EL (cell line): Measurements from ENCODE around the gene EMILIN3.

Experiments used
- DNase-seq: peaks from one replicate; pipeline ENCODE4 v3.0.0-alpha.2; 2016

The EMILIN3 gene

DNA sequence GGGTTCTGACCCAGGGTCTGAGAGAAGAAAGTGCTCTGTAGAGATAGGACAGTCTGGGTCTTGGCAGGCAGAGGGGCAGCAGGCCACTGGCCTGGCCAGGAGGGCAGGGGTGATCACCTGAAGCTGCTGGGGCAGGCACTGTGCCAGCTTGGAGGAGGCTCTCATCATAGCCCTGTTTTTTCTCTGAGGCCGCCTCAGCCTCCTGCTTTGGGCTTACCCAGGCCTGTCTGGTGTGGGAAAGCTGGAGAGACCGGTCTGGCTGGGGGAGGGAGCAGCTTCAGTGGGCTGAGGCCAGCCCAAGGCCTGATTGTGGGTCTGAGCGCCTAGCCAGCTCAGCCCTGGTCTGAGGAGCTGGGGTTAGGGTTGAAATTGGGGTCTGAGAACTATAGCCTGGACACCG, 22.1 kb downstream of the EMILIN3 start:
- DNase-seq, result no peak

DNA sequence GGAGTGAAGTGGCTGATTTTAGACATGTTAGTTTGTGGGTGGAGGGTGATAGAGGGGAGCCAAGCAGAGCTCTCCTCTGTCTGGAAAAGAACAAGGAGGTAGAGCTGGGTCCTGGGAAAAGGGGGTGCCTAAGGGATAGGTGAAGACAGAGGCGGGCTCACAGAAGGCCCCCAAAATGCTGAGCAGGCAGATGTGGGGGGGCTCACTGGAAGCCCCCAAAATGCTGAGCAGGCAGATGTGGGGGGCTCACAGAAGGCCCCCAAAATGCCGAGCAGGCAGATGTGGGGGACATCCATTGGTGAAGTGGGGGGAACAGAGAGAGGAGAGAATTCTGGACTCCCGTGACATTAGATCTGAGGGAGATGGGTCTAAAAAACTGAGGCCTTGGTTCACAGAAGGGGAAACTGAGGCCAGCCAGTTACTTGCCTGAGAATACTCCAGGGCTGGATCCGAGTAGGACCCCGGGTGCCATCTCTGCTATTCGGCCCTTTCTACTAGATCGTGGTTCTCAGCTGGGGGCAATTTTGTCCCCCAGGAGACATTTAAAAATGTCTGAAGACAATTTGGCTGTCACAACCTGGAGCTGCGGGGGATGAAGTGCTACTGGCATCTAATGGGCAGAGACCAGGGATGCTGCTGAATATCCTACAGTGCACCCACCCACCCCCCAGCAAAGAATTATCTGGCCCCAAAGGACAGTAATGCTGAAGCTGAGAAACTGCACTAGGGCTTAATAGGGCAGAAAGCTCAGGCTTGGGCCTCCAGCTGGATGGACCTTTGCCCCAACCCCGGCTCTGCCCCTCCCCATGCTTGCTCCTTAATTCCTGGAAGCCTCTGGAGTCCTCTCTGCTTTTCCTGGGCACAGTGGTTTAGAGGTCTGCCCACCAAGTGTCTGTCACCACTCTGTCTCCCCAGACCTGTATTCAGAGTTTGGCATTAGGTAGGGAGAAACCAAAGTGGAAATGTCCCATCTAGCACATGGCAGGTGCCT, 23.8 kb downstream of the EMILIN3 start:
- no peak for DNase-seq

- DNase-seq, result peak; percentile 92
These were observed 26.1 kb downstream of the EMILIN3 start, which contains the start of gene LPIN3 for GRCh38 chr20:41340327-41341055. LPIN3 (plus strand) TSS chr20:41340821; CDS start chr20:41345804, 4,983 bp downstream.

DNA sequence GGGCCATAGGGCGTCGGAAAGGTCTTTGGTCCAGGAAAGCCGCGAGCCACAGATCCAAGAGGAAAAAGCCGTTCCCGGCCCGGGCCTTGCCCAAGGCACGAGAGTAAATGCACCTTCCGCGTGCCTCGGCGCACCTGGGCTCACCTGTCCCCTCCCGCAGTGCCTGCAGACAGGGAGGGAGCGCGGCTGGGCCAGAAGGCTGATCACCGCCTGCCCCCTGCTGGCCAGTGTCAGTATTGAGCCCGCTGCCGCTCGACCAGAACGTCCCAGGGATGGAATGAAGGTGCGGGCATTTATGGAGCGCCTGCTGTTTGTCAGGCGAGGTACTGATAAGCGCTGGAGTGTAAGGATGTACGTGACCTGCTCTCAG, 26.7 kb downstream of the EMILIN3 start:
- peak; percentile 72 for DNase-seq

GRCh38 chr20:41336711-41337492, 29.7 kb downstream of the EMILIN3 start:
- no peak for DNase-seq

- no peak for DNase-seq
These were observed 31.0 kb downstream of the EMILIN3 start for GRCh38 chr20:41335591-41335990.

GRCh38 chr20:41334443-41335421, 31.9 kb downstream of the EMILIN3 start:
- no peak for DNase-seq

DNA sequence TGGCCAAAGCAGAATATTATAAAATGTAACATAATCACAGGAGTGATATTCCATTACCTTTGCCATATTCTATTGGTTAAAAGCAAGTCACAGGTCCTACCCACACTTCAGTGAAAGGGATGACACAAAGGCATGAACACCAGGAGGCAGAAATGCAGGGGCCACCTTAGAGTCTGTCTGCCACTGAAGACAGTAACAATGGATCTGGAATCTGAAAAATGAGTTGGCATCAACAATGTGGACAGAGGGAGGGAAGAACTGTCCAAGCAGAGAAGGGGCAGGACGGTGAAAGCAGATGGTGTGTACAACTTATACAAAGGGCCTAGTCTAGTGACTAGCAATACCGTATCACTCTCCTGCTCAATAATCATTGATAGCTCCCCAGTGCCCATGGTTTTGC, 32.6 kb downstream of the EMILIN3 start:
- DNase-seq, result no peak

GRCh38 chr20:41331731-41332130, 34.9 kb downstream of the EMILIN3 start:
- no peak for DNase-seq

GRCh38 chr20:41330941-41331340, 35.7 kb downstream of the EMILIN3 start:
- no peak for DNase-seq

DNA sequence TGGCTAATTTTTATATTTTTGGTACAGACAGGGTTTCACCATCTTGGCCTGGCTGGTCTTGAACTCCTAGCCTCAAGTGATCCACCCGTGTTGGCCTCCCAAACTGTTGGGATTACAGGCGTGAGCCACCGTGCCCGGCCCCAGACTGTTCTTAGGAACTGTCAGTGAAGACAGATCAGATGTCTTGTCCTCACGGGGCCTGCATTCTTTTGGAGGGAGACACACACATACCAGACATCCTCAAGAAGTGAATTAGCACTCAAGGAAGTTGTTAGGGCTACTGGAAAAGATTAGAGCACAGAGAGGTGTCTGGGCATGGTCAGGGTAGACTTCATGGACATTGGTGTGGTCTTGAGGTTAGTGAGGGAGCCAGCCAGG, 36.3 kb downstream of the EMILIN3 start:
- peak; percentile 68 for DNase-seq

- peak; percentile 100 for DNase-seq
These were observed 36.9 kb downstream of the EMILIN3 start for GRCh38 chr20:41329435-41330342.

- no peak for DNase-seq
These were observed 39.4 kb downstream of the EMILIN3 start for GRCh38 chr20:41327178-41327577.

- DNase-seq, result no peak
These were observed 45.6 kb downstream of the EMILIN3 start for GRCh38 chr20:41320976-41321375.

DNA sequence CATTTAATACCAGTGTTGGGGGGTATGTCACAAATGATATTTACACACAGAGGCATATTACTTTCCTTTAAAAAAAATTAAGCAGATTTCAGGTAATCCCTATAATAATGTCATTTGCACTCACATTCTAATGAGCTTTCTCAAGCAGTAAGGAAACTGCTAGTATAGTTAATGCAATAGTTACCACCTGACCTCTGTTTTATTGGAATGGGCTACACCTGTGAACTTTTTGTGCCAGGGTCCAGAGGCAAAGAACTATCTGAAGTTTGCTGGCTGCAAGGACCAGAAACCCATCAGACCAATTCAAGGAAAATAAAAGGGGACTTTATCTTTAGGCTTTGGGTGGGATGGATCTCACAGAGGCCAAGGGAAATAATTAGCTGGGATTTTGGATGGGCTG, 46.2 kb downstream of the EMILIN3 start:
- no peak for DNase-seq

DNA sequence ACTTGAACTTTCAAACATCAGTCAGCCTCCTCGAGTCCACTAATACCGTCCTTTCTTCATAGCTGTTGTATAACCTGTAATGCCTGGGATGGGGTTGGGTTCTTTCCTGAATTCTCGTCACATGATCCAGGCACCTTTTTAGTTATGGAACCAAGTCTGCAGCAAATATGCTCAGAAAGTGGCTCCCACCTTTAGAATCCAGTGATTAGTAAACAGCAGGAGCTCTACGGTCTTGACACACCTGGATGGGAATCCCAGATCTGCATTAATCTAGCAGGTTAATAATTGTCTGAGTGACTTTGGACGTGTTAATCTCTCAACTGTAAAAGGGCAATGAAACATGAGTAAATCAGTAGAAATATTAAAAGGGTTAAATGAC, 48.4 kb downstream of the EMILIN3 start:
- DNase-seq, result no peak

DNA sequence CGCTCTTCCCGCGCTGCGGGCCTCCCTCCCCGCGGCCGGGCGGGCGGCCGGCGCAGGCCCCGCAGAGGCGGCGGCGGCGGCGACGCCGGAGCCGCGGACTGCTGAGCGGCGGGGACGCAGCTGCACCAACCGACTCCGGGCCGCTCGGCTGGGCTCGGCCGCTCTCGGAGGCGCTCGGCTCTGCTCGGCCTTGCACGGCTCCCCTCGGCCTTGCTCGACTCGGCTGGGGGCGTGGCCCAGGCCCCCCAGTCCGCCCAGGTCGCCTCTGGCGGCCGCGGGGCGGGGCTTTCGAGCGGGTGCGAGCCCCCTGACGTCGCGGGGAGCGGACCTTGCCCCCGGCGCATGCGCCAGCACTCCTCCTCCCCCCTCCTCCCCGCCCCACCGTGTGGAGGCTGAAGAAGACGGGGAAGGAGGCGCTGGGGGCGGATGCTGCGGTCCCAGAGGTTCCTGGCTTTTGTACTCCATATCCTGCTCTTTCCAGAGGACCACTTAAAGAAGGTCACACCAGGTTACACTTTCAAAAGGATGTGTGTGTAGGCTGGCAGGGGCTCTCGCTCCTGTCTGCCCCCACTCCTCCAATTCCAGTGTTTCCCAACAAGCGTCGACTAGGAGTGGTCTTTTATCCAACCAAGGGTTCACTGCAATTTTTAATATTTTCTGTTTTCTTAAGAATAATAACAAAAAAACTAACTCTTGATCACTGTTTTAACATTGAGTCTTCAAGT, 48.9 kb downstream of the EMILIN3 start, which contains the start of gene ZHX3:
Gene ZHX3 (minus strand): TSS at position 186 of the 725 bp plus-strand sequence. CDS start 112,815 bp downstream, outside the sequence.
- peak; percentile 98 for DNase-seq

GRCh38 chr20:41316602-41317545, 49.7 kb downstream of the EMILIN3 start:
- DNase-seq, result peak; percentile 94

- DNase-seq, result no peak
These were observed 50.6 kb downstream of the EMILIN3 start for GRCh38 chr20:41316051-41316450.
